A204.1 (cell line): ENCODE measurements around the gene ANXA11.
"Not testable (repeated sequence)": the region's sequence is repeated elsewhere in the genome, so short reads cannot be mapped to it uniquely, and the experiment has no call there.

Experiments used
- FAIRE-seq: peaks from 2 replicates; lab custom pipeline; 2012; peaks lifted over from hg19 to GRCh38; lab: Jason Lieb, UNC

Gene ANXA11

DNA sequence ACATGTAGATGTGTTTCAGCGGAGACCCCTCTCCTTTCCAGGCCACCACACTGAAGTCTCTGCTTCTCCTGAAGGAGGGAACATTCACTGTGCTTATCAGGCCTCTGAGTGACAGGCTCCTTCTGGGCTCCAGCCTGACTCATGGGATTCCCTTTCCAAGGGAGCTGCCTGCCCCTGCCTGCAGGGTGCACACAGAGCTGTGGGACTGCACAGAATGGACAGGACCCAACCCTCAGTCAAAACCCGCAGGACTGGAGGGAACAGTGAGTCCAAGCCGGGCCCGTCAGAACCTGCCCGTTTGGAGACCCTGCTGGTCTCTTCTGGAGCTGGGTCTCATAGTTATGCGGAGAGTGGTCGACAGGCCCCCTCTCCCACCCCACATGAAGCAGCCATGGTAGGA lies 40.2 kb downstream of the ANXA11 start:
- FAIRE-seq = no peak

DNA sequence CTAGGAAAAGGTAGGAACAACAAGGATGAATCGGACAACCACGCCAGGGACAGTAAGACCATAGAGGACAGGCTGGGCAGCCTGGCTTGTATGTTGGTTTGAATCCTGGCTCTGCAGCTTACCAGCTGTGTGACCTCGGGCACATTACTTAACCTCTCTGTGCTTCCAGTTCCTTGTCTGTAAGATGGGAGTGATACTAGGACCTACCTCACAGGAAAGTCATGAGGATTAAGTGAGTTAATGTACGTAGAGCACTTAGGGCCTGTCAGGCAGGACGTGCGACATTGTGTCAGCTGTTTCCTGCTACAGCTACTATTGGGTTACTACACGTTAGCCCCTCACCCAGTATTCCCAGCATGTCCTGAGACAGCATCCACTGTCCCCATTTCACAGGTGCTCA lies 40.7 kb downstream of the ANXA11 start:
- FAIRE-seq = no peak

DNA sequence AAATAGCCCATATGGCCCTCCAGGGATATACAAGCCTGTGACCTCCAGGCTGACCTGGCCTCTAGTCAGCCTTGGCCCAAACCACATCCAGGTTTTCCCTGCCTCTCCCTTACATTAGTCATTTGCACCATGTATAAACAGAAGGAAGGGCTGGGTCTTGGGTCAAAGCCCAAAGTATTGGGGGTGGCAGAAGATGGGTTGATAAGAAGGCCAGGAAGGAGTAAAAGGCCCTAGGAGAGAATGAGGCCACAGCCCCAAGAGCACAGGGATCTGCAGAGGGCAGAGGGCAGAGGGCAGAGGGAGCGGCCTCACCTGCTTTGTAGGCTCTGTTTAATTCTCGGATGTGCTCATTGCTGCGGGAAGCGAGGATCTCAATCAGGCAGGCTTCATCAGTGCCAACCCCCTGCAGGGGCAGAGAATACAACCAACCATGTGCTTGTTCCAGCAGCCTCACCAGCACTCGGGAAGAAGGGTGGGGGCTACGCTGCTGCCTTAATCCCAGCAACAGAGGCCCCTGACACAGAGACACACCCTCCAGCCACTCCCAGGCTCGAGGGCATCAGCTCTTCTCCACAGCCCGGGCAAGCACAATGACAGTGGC lies 41.5 kb downstream of the ANXA11 start:
- FAIRE-seq = no peak

DNA sequence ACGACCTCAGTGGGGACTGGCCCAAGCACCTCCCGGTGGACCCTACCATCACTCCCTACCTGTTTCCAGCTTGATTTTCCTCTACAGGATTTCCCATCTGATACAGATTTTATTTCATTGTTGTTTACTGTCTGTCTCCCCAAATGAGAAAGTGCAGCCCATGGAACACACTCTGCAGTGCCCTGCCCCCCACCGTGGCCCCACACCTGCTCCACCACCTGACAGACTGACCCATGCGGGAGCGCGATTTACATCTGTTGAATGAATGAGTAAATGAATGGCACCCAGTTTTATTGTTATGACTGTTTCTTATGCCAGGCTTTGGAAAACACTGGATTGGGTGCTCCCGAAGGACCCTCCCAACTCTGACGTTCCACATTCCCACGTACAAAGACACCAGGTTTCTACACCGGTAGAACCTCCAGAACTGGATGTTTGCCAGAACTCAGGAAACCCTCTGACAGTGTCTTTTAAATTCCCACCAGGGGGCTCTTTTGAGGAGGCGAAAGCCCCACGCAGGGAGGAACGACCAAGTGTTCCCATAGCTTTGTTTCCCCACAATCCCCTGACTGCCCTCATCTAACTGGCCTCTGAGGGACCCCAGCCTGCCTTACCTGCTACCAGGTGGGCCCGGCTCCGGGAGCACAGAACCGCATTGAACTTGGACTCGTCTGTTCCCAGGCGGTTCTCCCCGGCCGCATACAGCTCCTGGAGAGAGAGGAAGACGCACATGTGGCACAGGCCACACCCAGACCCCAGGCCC lies 43.8 kb downstream of the ANXA11 start:
- FAIRE-seq = no peak

DNA sequence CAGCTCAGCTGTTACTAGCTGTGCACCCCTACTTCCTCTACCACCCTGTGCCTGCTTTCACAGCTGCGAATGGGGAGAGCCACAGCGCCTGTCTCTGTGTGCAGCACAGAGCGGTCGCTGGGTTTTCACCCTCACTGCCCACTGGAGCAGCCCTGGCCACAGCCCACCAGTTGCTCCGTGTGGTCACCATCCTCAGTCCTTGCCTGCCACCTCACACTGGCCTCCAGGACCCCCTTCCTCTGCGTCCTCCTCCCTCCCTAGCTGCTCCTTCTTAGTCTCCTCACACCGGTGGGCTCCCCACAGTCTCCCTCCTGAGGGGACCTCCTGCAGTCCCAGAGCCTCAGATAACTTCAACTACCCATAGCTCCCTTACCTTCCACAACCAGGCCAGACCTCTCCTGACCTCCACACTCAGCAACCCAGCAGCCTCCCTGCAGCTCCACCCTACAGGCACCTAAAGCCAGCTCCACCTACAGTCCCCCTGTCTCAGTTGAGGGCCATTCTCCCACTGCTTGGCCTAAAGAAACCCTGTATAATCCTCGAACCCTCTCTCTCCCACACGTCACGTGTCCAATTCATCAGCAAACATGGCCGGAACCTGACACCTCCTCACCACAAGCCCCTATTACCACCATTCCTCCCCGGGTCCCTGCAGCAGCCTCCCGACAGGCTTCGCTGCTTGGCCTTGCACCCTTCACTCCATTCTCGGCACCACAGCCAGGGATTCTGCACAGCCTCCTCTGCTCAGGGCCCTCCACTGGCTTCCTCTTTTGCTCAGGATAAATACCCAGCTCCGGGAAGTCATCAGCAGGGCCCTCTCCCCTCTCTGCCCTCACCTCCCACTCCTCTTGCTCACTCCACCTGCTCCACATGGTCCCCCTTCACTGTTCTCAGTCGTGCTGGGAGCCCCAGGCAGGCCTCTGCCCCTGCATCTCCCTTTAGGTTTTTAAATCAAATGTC lies 44.7 kb downstream of the ANXA11 start:
- FAIRE-seq = no peak

DNA sequence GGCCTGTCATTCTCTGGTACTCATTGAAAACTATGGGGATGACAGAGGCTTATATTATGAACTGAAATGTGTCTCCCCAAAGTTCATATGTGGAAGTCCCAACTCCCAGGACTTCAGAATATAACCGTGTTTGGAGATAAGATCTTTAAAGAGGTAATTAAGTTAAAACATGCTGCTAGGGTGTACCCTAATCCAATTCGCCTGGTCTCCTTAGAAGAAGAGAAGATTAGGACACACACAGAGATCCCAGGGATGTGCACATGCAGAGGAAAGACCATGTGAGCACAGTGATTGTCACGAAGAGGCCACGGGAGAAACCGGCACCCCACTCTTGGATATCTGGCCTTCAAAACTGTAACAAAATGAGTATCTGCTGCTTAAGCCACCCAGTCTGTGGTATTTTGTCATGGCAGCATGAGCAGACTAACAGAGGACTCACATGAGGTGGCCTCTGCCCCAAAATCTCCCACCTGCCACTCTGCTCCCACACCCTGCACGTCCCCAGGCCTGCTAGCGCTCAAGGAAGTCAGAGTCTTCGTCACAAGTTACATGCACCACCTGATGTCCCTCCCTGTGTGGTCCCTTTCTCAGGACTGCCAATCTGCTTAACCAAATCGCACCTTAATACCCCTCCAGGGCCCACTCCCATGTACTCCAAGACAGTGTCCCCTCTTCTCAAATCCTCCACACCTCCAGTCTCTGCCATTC lies 46.0 kb downstream of the ANXA11 start:
- FAIRE-seq = no peak

DNA sequence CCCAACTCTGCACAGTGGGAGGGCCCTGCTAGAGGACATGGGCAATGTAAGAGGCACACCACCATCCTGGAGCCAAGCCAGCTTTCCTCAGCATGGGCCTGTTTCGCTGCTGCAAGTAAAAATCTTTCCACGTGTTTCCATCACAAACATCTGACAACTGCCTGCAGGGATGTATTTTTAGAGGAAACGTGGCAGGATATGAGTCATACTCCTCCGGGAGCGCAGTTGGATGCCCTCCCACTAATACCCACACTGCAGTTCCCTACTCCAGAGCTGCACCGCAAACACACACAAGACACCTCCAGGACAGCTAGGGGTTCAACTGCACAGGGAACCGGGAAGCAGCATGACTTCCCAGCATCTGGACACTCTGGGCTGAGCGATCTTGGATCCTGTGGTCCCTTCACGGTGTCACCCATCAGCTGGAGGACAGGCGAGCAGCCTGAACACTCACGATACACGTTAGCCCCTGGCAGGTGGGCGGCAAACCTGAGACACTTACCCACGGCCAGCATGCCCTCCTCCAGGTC lies 46.7 kb downstream of the ANXA11 start:
- no peak for FAIRE-seq

DNA sequence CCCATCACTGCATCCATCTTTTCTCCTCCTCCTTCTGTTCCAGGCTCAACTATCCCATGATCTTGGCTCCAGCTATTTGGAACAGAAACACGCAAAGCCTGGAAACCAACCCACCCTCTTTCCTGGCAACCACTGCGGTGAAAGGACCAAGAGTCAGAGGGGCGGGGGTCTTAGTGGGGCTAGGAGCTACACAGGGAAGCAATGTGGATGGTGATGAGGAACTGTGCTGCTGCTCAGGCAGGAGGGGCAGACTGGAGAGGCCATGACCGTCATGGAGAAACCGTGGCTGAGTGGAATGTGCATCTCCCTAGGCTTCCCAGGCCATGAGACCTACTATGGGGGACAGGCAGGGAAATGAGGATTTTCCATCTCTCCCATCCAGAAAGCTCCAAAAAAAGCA lies 47.2 kb downstream of the ANXA11 start:
- FAIRE-seq = no peak

DNA sequence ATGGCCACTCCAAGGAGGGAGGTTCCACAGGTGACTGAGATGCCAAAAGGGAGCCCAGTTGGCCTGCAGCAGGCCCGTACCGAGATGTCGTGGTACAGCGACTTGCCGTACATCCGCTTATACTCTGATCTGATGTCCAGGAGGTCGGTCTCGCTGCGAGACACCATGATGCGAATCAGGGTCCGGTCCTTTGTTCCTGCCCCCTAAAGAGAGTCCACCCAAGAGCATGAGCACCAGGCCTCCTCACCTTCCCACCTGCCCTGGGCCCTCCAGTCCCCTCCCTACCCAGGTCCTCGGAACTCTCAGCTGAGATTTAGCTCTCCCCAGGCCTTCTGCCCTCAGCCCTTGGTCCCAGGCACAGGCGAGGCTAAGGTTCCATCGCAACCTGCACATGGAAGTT lies 47.8 kb downstream of the ANXA11 start:
- FAIRE-seq = no peak

DNA sequence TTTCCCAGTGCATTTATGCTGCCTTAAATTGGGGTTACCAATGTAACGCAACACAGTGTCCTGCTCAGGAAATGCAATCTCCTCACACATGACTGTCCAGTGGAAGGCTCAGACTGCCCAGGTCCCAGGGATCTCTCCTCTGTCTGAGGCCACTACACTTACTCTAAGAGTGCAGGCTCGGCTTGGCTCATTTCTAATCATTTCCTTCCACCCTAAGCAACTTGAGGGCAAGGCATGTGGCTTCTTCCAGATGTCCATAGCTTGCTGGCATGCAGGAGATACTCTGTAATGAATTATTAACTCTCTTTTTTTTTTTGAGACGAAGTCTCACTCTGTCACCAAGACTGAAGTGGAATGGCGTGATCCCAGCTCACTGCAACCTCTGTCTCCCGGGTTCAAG lies 49.1 kb downstream of the ANXA11 start:
- no peak for FAIRE-seq

DNA sequence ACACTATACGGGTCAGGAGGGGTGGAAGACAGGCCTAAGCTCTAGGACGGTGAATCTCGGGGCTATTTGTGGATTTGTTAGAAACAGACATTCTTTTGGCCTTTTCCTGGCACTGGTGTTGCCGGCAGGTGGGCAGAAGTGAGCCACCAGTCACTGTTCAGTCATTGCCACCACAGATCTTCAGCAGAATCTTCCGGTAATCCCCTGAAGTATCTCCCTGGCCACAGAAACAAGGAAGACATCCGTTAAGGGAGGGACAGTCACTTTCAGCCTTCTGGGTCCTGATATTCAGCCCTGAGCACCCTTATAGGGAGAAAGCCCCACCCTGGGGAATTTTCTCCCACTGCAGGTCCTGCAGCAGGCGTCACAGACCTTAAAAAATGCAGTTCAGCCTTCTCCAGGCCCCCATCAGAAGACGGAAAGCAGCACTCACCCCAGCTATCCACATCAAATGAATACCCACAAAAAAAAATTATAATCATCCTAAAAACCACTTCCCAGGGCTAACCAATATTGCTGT lies 49.6 kb downstream of the ANXA11 start:
- FAIRE-seq = no peak

DNA sequence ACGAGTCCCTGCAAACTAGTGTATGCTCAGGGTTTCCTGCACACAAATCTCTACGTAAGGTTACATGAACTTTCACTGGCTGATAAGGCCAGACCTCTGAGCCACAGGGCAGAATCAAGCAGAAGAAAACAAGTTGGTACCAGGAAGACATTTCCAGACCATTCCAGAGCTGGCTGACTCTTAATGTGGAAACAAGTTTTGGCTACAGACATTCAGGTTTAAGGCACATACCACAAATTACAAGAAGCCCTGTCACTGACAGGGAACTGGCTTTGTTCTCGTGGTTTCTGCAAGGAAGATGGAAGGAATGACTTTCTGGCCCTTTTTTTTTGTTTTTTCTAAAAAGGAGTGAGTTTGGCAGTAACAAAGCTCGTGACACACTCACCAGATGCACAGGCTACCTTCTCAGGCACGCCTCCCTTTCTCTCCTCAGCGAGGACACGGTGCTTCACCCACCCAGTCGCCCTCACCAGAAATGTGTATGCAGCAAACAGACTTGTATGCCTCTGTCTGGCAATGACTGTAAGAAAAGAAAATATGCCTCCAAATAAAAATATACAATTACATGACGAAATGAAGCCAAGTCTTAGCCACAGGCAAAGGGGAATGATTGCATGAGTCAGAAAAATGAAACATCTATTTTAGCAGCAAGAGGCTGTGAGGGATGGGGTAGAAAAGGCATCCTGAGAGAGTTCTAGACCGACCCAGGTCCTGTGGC lies 50.2 kb downstream of the ANXA11 start:
- FAIRE-seq = no peak

DNA sequence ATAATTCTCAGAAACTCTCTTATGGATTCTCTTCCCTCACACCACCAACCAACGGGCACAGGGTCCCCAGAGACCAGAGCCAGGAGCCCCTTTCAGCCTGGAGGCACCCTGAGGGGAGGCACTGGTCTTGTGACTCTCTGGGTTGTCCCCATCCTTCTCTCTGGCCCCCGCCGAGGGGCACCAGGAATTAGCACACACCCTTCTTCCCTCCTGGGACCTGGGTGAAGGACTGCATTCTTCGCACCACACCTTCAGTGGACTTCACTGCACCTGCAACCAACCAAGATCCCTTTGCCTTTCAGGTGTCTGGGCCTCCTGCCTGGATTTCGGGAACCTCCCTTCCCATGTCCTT lies 50.7 kb downstream of the ANXA11 start:
- FAIRE-seq = no peak

DNA sequence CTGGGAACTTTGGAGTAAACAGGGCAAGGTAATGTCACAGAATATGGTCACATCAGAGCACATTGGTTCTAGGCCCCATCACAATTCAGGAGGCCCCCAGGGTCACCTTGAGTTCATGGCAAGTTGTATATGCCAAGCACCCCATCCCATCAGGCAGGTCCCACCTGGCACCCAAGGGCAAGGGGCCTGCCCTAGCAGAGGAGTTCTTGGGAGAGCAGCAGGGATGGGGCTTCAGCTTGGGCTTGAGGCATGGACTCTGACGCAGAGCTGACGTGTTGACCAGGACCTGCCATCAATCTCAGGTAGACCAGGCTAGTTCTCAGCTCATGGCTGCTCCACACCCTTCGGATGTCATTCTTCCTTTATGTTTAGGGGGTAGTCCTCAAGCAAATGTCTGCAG lies 51.9 kb downstream of the ANXA11 start:
- no peak for FAIRE-seq

DNA sequence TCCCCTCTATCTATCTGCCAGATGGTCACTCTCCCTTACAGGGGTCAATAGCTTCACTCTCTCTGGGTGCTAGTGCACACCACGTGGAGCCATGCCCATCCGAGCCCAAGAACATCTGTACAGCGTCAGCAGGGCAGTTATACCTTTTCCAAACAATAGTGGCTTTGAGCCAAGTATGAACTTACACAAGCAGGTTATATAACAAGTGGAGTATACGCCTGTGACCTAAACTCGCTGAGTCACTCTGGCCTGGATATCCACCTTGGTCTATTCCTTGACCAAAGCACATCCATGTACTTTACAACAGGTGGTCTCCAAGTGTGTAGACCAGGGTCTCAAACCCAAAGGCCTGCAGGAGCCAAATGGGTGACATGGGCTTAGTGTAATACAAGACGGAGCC lies 52.5 kb downstream of the ANXA11 start:
- no peak for FAIRE-seq

DNA sequence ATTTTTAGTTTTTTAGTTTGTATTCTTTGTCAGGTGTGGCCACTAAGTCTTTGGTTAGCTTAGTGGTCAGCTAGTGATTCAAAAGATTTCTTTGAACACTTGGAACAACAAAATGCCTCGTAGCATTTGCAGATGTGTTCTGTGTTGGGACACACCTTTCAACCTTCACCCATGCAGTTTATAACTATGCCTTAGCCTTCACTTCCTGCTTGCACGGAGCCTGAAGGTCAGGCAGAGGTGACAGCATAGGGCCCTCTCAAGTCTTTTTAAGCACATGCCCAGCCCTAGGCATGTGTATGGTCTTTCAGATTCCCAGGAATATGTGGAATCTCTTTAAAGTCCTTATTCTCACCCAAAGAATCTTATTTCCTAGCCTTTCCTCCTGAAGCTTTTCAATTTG lies 55.2 kb downstream of the ANXA11 start:
- no peak for FAIRE-seq

DNA sequence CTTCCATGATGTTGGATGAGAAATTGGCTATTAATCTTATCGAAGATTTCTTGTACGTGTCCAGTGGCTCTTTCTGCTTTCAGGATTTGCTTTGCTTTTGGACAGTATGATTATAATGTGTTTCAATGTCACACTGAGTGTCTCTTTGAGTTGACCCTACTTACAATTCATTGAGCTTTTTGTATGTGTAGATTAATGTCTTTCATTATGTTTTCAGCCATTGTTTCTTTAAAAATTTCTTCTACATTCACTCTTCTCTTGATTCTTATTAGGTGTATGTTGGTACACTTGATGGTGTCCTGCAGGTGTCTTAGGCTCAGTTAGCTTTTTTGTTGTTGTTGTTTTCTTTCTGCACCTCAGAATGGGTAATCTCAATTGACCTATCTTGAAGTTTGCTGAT lies 56.2 kb downstream of the ANXA11 start:
- no peak for FAIRE-seq

DNA sequence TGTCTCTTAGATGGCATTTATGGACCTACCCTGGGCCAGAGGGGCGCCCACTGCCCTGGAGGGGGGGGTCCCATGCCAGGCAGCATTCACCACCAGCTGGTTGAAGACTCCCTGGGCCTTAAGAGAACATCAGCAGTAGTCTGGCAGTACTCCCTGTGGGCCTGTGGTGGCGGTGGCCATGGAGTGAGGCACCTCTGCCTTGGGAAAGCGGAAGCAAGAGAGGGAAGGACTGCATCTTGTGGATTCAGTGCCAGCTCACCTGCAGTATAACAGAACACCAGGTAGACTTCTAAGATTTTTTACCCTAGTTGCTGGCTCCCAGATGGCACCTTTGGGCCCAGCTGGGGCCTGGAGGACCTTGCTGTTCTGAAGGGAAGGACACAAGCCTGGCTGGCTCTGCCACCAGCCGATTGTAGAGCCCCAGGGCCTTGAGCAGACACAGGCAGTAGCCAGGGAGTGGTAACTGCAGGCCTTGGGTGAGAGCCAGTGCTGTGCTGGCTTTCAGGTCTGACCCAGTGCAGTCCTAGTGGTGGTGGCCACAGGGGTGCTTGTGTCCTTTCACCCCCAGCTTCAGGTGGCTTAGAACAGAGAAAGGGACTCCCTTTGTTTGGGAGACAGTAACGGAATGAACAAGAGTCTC lies 57.1 kb downstream of the ANXA11 start:
- FAIRE-seq = no peak

DNA sequence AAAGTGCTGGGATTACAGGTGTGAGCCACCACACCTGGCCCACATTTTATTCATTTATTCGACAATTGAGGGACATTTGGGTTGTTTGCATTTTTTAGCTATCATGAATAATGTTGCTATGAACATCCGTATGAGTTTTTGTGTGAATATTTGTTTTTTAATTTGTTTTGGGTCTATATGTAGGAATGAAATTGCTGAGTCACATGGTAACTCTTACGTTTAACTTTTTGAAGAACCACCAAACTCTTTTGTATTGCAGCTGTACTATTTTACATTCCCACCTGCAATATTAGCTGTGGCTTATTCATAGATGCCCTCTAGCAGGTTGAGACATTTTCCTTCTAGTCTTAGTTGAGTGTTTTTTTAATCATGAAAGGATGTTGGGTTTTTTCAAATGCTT lies 58.4 kb downstream of the ANXA11 start:
- no peak for FAIRE-seq

DNA sequence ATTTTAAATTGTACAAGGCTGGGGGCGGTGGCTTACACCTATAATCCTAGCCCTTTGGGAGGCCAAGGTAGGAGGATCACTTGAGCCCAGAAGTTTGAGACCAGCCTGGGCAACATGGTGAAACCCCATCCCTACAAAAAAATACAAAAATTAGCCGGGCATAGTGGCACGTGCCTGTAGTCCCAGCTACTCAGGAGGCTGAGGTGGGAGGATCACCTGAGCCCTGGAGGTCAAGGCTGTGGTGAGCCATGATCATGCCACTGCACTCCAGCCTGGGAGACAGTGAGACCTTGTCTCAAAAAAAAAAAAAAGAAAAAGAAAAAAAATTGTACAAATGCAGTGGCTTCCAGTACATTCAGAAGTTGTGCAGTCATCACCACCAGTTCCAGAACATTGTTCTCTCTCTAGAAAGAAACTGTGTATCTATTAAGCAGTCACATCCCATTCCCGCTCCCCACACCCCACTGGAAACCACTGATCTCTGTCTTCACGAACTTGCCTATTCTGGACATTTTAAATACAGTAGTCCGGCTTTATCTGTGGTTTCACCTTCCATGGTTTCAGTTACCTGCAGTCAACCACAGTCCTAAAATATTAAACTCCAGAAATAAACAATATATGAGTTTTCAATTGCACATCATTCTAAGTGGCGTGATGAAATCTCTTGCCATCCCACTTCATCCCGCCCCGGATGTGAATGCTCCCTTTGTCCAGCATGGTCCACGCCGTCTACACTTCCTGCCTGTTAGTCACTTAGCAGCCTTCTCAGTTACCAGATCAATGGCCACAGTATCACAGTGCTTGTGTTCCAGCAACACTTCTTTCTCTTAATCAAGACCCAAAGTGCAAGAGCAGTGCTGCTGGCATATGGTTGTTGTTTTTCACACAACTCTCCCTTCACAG lies 59.7 kb downstream of the ANXA11 start:
- FAIRE-seq = not testable (repeated sequence)
